Dendritic cell treated with granulocyte-macrophage colony-stimulating factor and Interleukin-4, amounts not matched to agents 40 ng/mL and 50 ng/mL, for 4 days (primary cell): ENCODE results near the gene RRP15.

Source experiments
- H3K27ac Mint-ChIP-seq: one replicate; pipeline ENCODE4 v1.8.0; 2022; ENCODE audit warnings: mild to moderate bottlenecking, mixed read lengths
- H3K27me3 Mint-ChIP-seq: one replicate; pipeline ENCODE4 v1.8.0; 2022; ENCODE audit warnings: mild to moderate bottlenecking, mixed read lengths
- H3K36me3 Mint-ChIP-seq: one replicate; pipeline ENCODE4 v1.8.0; 2022; ENCODE audit warnings: low read depth, mixed read lengths
- H3K4me1 Mint-ChIP-seq: one replicate; pipeline ENCODE4 v1.8.0; 2022; ENCODE audit warnings: low read depth, mixed read lengths
- H3K4me3 Mint-ChIP-seq: one replicate; pipeline ENCODE4 v1.8.0; 2022; ENCODE audit warnings: mild to moderate bottlenecking, moderate library complexity, mixed read lengths
- H3K9me3 Mint-ChIP-seq: one replicate; pipeline ENCODE4 v1.8.0; 2022; ENCODE audit warnings: mixed read lengths
- intact Hi-C: fragments of 100-400 bp; cut with micrococcal nuclease; formaldehyde crosslinking; loops from one replicate; pipeline ENCODE4 v1.15.0; 2022

The RRP15 gene

DNA sequence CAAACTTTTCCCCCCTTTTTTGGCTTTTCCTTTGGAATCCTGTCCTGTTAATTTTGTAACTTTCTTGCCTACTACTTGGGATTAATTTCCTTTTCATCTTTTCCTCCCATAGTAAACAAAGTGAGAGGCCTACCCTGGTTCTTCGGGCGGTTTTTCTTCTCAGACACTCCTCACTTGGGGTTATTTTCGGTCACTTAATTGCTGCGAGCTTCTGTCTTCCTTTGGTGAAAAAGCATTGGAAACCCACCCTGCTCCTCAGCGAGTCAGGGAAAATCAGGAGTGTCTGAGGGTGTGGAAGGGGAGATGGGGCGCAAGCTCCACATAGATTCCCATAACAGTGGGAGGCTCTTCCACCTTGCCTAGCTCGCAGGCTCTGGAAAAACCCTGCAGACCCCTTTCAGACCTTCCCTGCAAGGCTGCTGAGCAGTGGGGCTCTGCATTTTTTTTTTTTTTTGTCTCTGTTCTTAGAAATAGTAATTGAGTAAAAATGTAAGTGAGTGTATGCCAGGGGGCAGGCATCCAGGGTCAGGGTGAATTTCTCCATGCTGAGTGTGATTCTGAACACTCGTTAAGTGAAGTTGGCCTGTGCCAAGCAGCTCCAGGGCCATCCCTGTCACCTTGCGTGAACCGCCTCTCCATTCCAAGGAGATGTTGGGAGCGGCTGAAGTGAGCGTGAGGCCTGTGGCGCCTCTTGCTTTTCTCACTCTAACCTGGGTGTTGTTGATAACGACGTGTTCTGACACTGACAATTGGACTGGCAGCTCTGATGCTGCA, 80.3 kb downstream of the RRP15 start:
- intact Hi-C loops = no loop called here
- Mint-ChIP-seq H3K4me3 (no peak overlapping the region), H3K36me3 (no peaks in the 10 kb centered on the region), H3K27me3 (peaks cover 38% of the 10 kb centered on the region), H3K27ac (no peak overlapping the region), H3K9me3 (no peaks in the 10 kb centered on the region), H3K4me1 (no peaks in the 10 kb centered on the region)

- intact Hi-C loops = no loop called here
- no peaks in the 10 kb centered on the region for H3K36me3 Mint-ChIP-seq
- no peaks in the 10 kb centered on the region for H3K9me3 Mint-ChIP-seq
- H3K27ac Mint-ChIP-seq = no peak overlapping the region
- no peak overlapping the region for H3K4me3 Mint-ChIP-seq
- H3K27me3 Mint-ChIP-seq = peaks cover 44% of the 10 kb centered on the region
- H3K4me1 Mint-ChIP-seq = no peaks in the 10 kb centered on the region
Measured at GRCh38 chr1:218366322-218367052, 81.4 kb downstream of the RRP15 start.

- Mint-ChIP-seq H3K36me3 (no peaks in the 10 kb centered on the region), H3K4me3 (no peak overlapping the region), H3K4me1 (no peaks in the 10 kb centered on the region), H3K9me3 (no peaks in the 10 kb centered on the region), H3K27ac (no peak overlapping the region), H3K27me3 (peaks cover 47% of the 10 kb centered on the region)
- intact Hi-C loops = no loop called here
Measured at GRCh38 chr1:218367118-218367517, 82.0 kb downstream of the RRP15 start.

DNA sequence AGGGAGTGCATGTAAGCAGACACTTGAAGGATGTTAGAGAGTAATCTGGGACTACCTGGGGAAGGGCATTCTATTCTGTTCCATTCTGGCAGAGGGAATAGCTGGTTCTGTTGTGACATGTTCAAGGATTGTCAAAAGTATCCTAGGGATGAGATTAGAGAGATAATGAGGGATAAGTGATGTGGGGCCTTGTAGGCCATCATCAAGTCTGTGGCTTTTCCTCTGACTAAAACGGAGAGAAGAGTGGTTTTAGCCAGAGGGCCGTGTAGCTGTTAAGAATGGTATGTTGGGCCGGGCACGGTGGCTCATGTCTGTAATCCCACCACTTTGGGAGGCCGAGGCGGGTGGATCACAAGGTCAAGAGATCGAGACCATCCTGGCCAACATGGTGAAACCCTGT, 83.6 kb downstream of the RRP15 start:
- no peaks in the 10 kb centered on the region for H3K36me3 Mint-ChIP-seq
- no peaks in the 10 kb centered on the region for H3K9me3 Mint-ChIP-seq
- H3K4me3 Mint-ChIP-seq = no peak overlapping the region
- peaks cover 56% of the 10 kb centered on the region for H3K27me3 Mint-ChIP-seq
- H3K4me1 Mint-ChIP-seq = no peaks in the 10 kb centered on the region
- intact Hi-C loops = no loop called here
- H3K27ac Mint-ChIP-seq = no peak overlapping the region

GRCh38 chr1:218369688-218370511, 84.8 kb downstream of the RRP15 start:
- H3K36me3 Mint-ChIP-seq = no peaks in the 10 kb centered on the region
- H3K27ac Mint-ChIP-seq = no peak overlapping the region
- H3K27me3 Mint-ChIP-seq = peaks cover 66% of the 10 kb centered on the region
- H3K4me3 Mint-ChIP-seq = no peak overlapping the region
- H3K9me3 Mint-ChIP-seq = no peaks in the 10 kb centered on the region
- no peaks in the 10 kb centered on the region for H3K4me1 Mint-ChIP-seq
- intact Hi-C loops = no loop called here

- H3K4me1 Mint-ChIP-seq = peaks cover under 1% of the 10 kb centered on the region
- no peak overlapping the region for H3K27ac Mint-ChIP-seq
- H3K36me3 Mint-ChIP-seq = no peaks in the 10 kb centered on the region
- H3K4me3 Mint-ChIP-seq = no peak overlapping the region
- H3K27me3 Mint-ChIP-seq = peaks cover 64% of the 10 kb centered on the region
- intact Hi-C loops = no loop called here
- no peaks in the 10 kb centered on the region for H3K9me3 Mint-ChIP-seq
Measured at GRCh38 chr1:218371927-218372672, 87.0 kb downstream of the RRP15 start.

DNA sequence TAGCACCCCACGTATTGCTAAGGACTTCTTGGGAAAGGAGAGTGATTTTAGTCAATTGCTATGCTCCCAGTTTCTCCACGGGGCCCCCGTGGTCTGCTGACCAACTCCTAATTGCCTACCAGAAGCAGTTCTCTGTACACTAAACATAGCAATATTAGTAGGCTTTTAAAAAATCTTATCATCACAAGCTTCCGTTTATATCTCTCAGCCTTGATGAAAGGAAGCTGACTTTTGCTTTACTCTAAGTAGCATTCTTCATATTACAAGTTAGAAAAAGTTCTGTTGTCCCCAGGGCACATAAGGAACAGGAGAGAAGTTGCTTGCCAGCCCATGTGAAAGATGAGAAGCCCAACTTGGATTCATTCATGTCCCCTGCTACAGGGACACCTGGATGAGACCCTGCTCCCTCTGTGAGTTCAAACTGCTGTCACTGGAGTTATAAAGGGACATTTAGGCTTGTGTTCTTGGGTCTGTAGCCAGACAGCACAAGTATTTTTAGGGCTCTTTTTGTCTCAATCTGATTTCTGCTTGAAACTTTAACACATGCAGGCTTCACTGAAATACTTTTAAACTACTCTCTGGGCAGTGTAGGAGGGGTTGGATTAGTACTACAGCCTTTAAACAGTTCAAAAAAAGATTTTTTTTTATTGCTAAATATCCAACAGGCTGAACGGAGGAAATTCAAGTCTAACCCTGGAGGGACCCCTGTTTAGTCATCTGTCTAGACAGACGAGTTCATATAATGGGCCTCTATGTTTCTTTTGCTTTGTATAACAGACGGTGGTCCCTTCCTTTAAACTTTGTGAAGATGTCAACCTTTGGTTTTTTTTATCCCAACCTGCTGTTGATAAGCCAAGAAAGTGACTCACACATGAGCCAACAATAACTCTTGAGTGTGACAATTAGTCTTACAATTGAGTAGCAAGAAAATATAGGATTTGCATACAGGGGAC, 89.6 kb downstream of the RRP15 start:
- Mint-ChIP-seq H3K36me3 (no peaks in the 10 kb centered on the region), H3K4me1 (peaks cover 7% of the 10 kb centered on the region), H3K4me3 (no peak overlapping the region), H3K9me3 (no peaks in the 10 kb centered on the region), H3K27me3 (peaks cover 60% of the 10 kb centered on the region), H3K27ac (no peak overlapping the region)
- intact Hi-C loops = no loop called here

DNA sequence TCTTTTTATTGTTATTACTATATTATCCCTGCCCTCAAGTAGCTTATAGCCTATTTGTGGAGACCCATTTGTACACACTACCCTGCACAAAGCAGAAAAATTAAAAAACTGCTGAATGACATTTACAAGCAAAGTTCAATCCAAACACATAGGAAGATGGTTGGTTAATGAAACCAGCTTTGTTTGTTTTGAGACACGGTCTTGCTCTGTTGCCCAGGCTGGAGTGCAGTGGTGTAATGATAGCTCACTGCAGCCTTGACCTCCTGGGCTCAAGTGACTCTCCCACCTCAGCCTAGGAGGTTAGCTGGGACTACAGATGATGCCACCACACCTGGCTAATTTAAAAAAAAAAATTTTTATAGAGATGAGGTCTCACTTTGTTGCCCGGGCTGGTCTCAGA, 91.6 kb downstream of the RRP15 start:
- Mint-ChIP-seq H3K9me3 (no peaks in the 10 kb centered on the region), H3K27me3 (peaks cover 66% of the 10 kb centered on the region), H3K27ac (no peak overlapping the region), H3K4me1 (peaks cover 7% of the 10 kb centered on the region), H3K4me3 (no peak overlapping the region), H3K36me3 (no peaks in the 10 kb centered on the region)
- intact Hi-C loops = no loop called here

GRCh38 chr1:218377143-218377660, 92.1 kb downstream of the RRP15 start:
- no peaks in the 10 kb centered on the region for H3K36me3 Mint-ChIP-seq
- intact Hi-C loops = no loop called here
- H3K4me3 Mint-ChIP-seq = no peak overlapping the region
- H3K9me3 Mint-ChIP-seq = no peaks in the 10 kb centered on the region
- H3K4me1 Mint-ChIP-seq = peaks cover 7% of the 10 kb centered on the region
- H3K27ac Mint-ChIP-seq = no peak overlapping the region
- peaks cover 66% of the 10 kb centered on the region for H3K27me3 Mint-ChIP-seq

- intact Hi-C loops = no loop called here
Measured at GRCh38 chr1:218380125-218380977, 95.3 kb downstream of the RRP15 start.

GRCh38 chr1:218382261-218382660, 97.2 kb downstream of the RRP15 start:
- Mint-ChIP-seq H3K4me3 (no peak overlapping the region), H3K27ac (no peak overlapping the region), H3K36me3 (no peaks in the 10 kb centered on the region), H3K4me1 (peaks cover 5% of the 10 kb centered on the region), H3K9me3 (no peaks in the 10 kb centered on the region), H3K27me3 (peaks cover 69% of the 10 kb centered on the region)
- intact Hi-C loops = no loop called here

More at GRCh38 chr1:218380125-218380977, 95.3 kb downstream of the RRP15 start:
- Mint-ChIP-seq H3K9me3 (no peaks in the 10 kb centered on the region), H3K36me3 (no peaks in the 10 kb centered on the region), H3K27ac (no peak overlapping the region), H3K4me1 (peaks cover 7% of the 10 kb centered on the region), H3K27me3 (peaks cover 65% of the 10 kb centered on the region), H3K4me3 (no peak overlapping the region)

DNA sequence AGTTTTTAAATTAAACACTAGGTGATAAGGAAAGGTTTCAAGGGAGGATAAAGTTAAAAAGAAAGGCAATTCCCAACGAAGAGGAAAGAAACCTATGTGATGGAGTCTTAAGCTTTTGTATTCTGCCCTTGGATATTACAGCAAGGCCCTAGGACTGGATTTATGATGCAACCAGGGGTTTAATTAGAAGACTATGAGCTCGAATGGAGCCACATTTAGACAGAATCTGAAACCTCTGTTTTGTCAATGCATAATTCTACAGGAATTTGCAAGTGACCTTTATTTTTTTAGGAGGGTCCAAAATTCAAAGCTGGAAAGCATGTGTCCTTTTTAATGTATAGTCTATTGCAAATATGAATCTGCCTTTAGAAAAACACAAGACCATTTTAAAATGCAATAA, 98.0 kb downstream of the RRP15 start:
- no peak overlapping the region for H3K4me3 Mint-ChIP-seq
- peaks cover 73% of the 10 kb centered on the region for H3K27me3 Mint-ChIP-seq
- intact Hi-C loops = no loop called here
- no peaks in the 10 kb centered on the region for H3K9me3 Mint-ChIP-seq
- H3K36me3 Mint-ChIP-seq = no peaks in the 10 kb centered on the region
- no peaks in the 10 kb centered on the region for H3K4me1 Mint-ChIP-seq
- no peak overlapping the region for H3K27ac Mint-ChIP-seq
